H1 (cell line): Measurements from ENCODE around the gene THADA. TPM values are rescaled to one million over a fixed set of nuclear protein-coding genes. Genes with fewer than 3 reads are reported as not detected.

ENCODE experiments used
- CTCF ChIA-PET: fragments of 300-600 bp; sonication (Branson Sonifier 250); formaldehyde crosslinking; loops from one replicate; lab custom pipeline; 2021; ENCODE audit not compliant: partially characterized antibody; lab: Charles Lee
- POLR2A ChIA-PET: fragments of 300-600 bp; sonication (Branson Sonifier 250); formaldehyde crosslinking; loops from one replicate; lab custom pipeline; 2021; ENCODE audit warnings: inconsistent platforms; ENCODE audit not compliant: partially characterized antibody; lab: Charles Lee
- DNase-seq, 2 experiments: peaks; one replicate each; pipeline versions ENCODE4 v3.0.0 to v3.0.0-alpha.2; 2010 to 2022; ENCODE audit warnings: low spot score in 2 of 2, low read depth in 1 of 2, mixed read lengths in 1 of 2
- FAIRE-seq: peaks from 2 replicates; lab custom pipeline; 2011; peaks lifted over from hg19 to GRCh38; lab: Jason Lieb, UNC
- H2AFZ ChIP-seq: 2 replicates; pipeline ENCODE4 v1.8.1; 2012; ENCODE audit warnings: low read length, inconsistent platforms
- H2AK5ac ChIP-seq: 2 replicates; pipeline ENCODE4 v1.6.1; 2013; ENCODE audit warnings: low read depth, low read length
- H2BK120ac ChIP-seq: replicated peaks from 2 replicates; pipeline ENCODE3; 2013; ENCODE audit warnings: low read depth, low read length, inconsistent platforms
- H2BK12ac ChIP-seq: 2 replicates; pipeline ENCODE4 v1.6.1; 2013; ENCODE audit warnings: low read depth, low read length
- H2BK15ac ChIP-seq: 2 replicates; pipeline ENCODE4 v1.6.1; 2013; ENCODE audit warnings: low read length
- H2BK20ac ChIP-seq: 2 replicates; pipeline ENCODE4 v1.6.1; 2013; ENCODE audit warnings: low read length
- H2BK5ac ChIP-seq: 2 replicates; pipeline ENCODE4 v1.6.1; 2013; ENCODE audit warnings: low read depth, low read length
- H3K14ac ChIP-seq: 2 replicates; pipeline ENCODE4 v1.6.1; 2013; ENCODE audit warnings: inconsistent platforms; ENCODE audit not compliant: insufficient read length
- H3K18ac ChIP-seq: 2 replicates; pipeline ENCODE4 v1.6.1; 2013; ENCODE audit warnings: low read length; ENCODE audit errors: extremely low read depth
- H3K23ac ChIP-seq: 2 replicates; pipeline ENCODE4 v1.6.1; 2013; ENCODE audit warnings: inconsistent platforms; ENCODE audit not compliant: insufficient read length
- H3K23me2 ChIP-seq: 2 replicates; pipeline ENCODE4 v1.6.1; 2013; ENCODE audit warnings: low read depth, low read length
- H3K27ac ChIP-seq: 2 replicates; pipeline ENCODE4 v1.6.1; 2011; ENCODE audit warnings: low read depth, low read length, inconsistent platforms
- H3K27me3 ChIP-seq, 4 experiments: replicated peaks in 1 of 4; 1 replicate in 1 of 4; 2 replicates in 3 of 4; pipeline versions ENCODE4 v1.6.1 to v1.8.1; 2011 to 2013; ENCODE audit warnings: low read length in 3 of 4, mild to moderate bottlenecking in 3 of 4, inconsistent platforms in 2 of 4, mixed read lengths in 2 of 4, moderate library complexity in 1 of 4; ENCODE audit not compliant: control insufficient read depth in 3 of 4, insufficient read depth in 3 of 4; ENCODE audit errors: extremely low read depth in 1 of 4
- H3K36me3 ChIP-seq, 4 experiments: 2 replicates each; pipeline versions ENCODE4 v1.6.1 to v1.8.1; 2011 to 2013; ENCODE audit warnings: mild to moderate bottlenecking in 4 of 4, low read length in 3 of 4, moderate library complexity in 2 of 4, control low read depth in 1 of 4, inconsistent platforms in 1 of 4; ENCODE audit not compliant: insufficient read depth in 4 of 4, control insufficient read depth in 2 of 4
- H3K4ac ChIP-seq: replicated peaks from 2 replicates; pipeline ENCODE3; 2013; ENCODE audit warnings: low read length, low read depth, mixed read lengths, inconsistent platforms; ENCODE audit not compliant: insufficient read length
- H3K4me1 ChIP-seq, 4 experiments: replicated peaks in 1 of 4; 1 replicate in 1 of 4; 2 replicates in 3 of 4; pipeline versions ENCODE4 v1.6.1 to v1.8.1; 2011 to 2013; ENCODE audit warnings: low read length in 3 of 4, inconsistent platforms in 2 of 4, mixed read lengths in 1 of 4; ENCODE audit not compliant: insufficient read depth in 4 of 4, control insufficient read depth in 3 of 4
- H3K4me2 ChIP-seq, 2 experiments: 2 replicates each; pipeline versions ENCODE4 v1.6.1 to v1.8.1; 2011 to 2013; ENCODE audit warnings: low read depth in 2 of 2, low read length in 2 of 2, control low read depth in 1 of 2, inconsistent platforms in 1 of 2, mild to moderate bottlenecking in 1 of 2; ENCODE audit not compliant: insufficient read depth in 1 of 2
- H3K4me3 ChIP-seq, 4 experiments: fragments of 200-600, 300-600 bp in 1 of 4; sonication (generic), shearing (Covaris generic), sonication (Bioruptor Twin) in 1 of 4; 2 replicates each; pipeline versions ENCODE4 v1.5.1 to v1.8.1; 2011 to 2016; ENCODE audit warnings: low read length in 4 of 4, low read depth in 3 of 4, control low read depth in 2 of 4, inconsistent platforms in 2 of 4, mild to moderate bottlenecking in 2 of 4, mixed read lengths in 1 of 4, moderate library complexity in 1 of 4; ENCODE audit not compliant: insufficient read depth in 2 of 4; ENCODE audit errors: extremely low read depth in 1 of 4
- H3K56ac ChIP-seq: replicated peaks from 2 replicates; pipeline ENCODE3; 2013; ENCODE audit warnings: low read depth, mild to moderate bottlenecking, mixed read lengths, low read length, inconsistent platforms; ENCODE audit not compliant: insufficient read length
- H3K79me1 ChIP-seq: 2 replicates; pipeline ENCODE4 v1.6.1; 2013; ENCODE audit warnings: low read depth, low read length, control low read depth
- H3K79me2 ChIP-seq, 2 experiments: 2 replicates each; pipeline versions ENCODE4 v1.6.1 to v1.8.1; 2012 to 2013; ENCODE audit warnings: low read length in 2 of 2, mild to moderate bottlenecking in 2 of 2, inconsistent platforms in 1 of 2; ENCODE audit not compliant: insufficient read depth in 2 of 2, control insufficient read depth in 1 of 2
- H3K9ac ChIP-seq, 4 experiments: replicated peaks in 1 of 4; 1 replicate in 1 of 4; 2 replicates in 3 of 4; pipeline versions ENCODE4 v1.6.1 to v1.8.1; 2011 to 2013; ENCODE audit warnings: low read depth in 3 of 4, low read length in 3 of 4, control low read depth in 2 of 4, mild to moderate bottlenecking in 2 of 4, moderate library complexity in 2 of 4, inconsistent platforms in 1 of 4; ENCODE audit errors: extremely low read depth in 1 of 4
- H3K9me3 ChIP-seq, 2 experiments: 2 replicates each; pipeline versions ENCODE4 v1.6.1 to v1.8.1; 2012 to 2013; ENCODE audit warnings: mild to moderate bottlenecking in 2 of 2, moderate library complexity in 2 of 2, control low read depth in 1 of 2, inconsistent platforms in 1 of 2, low read depth in 1 of 2, low read length in 1 of 2, mixed read lengths in 1 of 2; ENCODE audit not compliant: insufficient read depth in 2 of 2
- H4K20me1 ChIP-seq, 2 experiments: replicated peaks in 1 of 2; 2 replicates each; pipeline versions ENCODE3 to v1.8.1; 2011 to 2013; ENCODE audit warnings: inconsistent platforms in 2 of 2, low read length in 2 of 2, mild to moderate bottlenecking in 1 of 2; ENCODE audit not compliant: insufficient read depth in 2 of 2, control insufficient read depth in 1 of 2
- H4K5ac ChIP-seq: 2 replicates; pipeline ENCODE4 v1.6.1; 2013; ENCODE audit warnings: low read length, low read depth, mixed read lengths, inconsistent platforms; ENCODE audit not compliant: insufficient read length
- H4K8ac ChIP-seq: 2 replicates; pipeline ENCODE4 v1.8.0; 2013; ENCODE audit warnings: mild to moderate bottlenecking, moderate library complexity, low read length, inconsistent platforms; ENCODE audit not compliant: insufficient read depth; ENCODE audit errors: extremely low read depth
- H4K91ac ChIP-seq: replicated peaks from 2 replicates; pipeline ENCODE3; 2013; ENCODE audit warnings: low read length, mixed read lengths, inconsistent platforms; ENCODE audit not compliant: insufficient read length
- BRCA1 ChIP-seq: IDR thresholded peaks from 2 replicates; pipeline ENCODE4 v1.6.1; 2012; ENCODE audit warnings: low read depth, low read length, improper control_type of control experiment
- POU5F1 ChIP-seq: IDR thresholded peaks from 2 replicates; pipeline ENCODE4 v1.6.1; 2011; ENCODE audit warnings: low read depth, mild to moderate bottlenecking, low read length, moderate library complexity
- RNF2 ChIP-seq: fragments of 200-900, 300-1000 bp; sonication (generic); IDR thresholded peaks from 2 replicates; pipeline ENCODE4 v1.7.1; 2016; ENCODE audit warnings: borderline replicate concordance, low read depth, mild to moderate bottlenecking, antibody characterized with exemption, low read length; ENCODE audit not compliant: poor library complexity, severe bottlenecking; ENCODE audit errors: missing control alignments
- SIN3A ChIP-seq, 2 experiments: IDR thresholded peaks in 1 of 2; conservative IDR thresholded peaks in 1 of 2; 2 replicates each; pipeline ENCODE4 v1.6.1; 2011 to 2012; ENCODE audit warnings: low read length in 2 of 2, improper control_type of control experiment in 1 of 2, low read depth in 1 of 2, mild to moderate bottlenecking in 1 of 2
- SUZ12 ChIP-seq: fragments of 200-600 bp; sonication (generic); IDR thresholded peaks from 2 replicates; pipeline ENCODE4 v1.6.1; 2012; ENCODE audit warnings: mild to moderate bottlenecking, inconsistent platforms, low read length, moderate library complexity, mixed read lengths
- WGBS, 2 experiments: shearing (Covaris generic) in 1 of 2; methylation state at CpG; one replicate each; pipeline versions ENCODE4 v1.1.6 to v1.1.7; 2013 to 2015; ENCODE audit warnings: low lambda C conversion rate in 2 of 2, mixed read lengths in 2 of 2, inconsistent platforms in 1 of 2, low coverage in 1 of 2, missing lambda C conversion rate in 1 of 2; ENCODE audit not compliant: insufficient replicate concordance in 2 of 2, insufficient coverage in 1 of 2, insufficient read length in 1 of 2; ENCODE audit errors: extremely low coverage in 1 of 2, missing lambda C conversion rate in 1 of 2; 5-methylcytosine and 5-hydroxymethylcytosine counted together
- polyA plus RNA-seq, 7 experiments: library from polyadenylated mRNA; depleted of rRNA in 3 of 7; stranded (reverse) in 5 of 7; unstranded in 2 of 7; fragments of >200 nt in 5 of 7; fragments of 200-250 nt in 2 of 7; gene quantifications; 1 replicate in 5 of 7; 2 replicates in 1 of 7; 4 replicates in 1 of 7; pipeline versions ENCODE4 v1.2.1 to v1.2.3, GENCODE V29; 2011 to 2013; ENCODE audit warnings: missing spikeins in 2 of 7, mixed read lengths in 2 of 7
- total RNA-seq: library from RNA; stranded (reverse); fragmentation: NEBNext Ultra II Directional; extraction: Animal tissue kit (Norgen Biotek cat#: 25700); gene quantifications from 2 replicates; pipeline ENCODE4 v1.2.1, GENCODE V29; 2021

THADA gene
- total and polyA plus RNA-seq, 2 of the 8 experiments (the other 6 are each of a cell fraction or from before 2014, with no cell fraction given) = 22.4 to 26.8 TPM

- no peak overlapping the region for H4K91ac ChIP-seq
- H2AFZ ChIP-seq = no peak overlapping the region
- H3K23ac ChIP-seq = no peak overlapping the region
- no peak overlapping the region for H3K18ac ChIP-seq
- no peak overlapping the region for H3K4me3 ChIP-seq
- no peaks in the 10 kb centered on the region for H3K79me2 ChIP-seq
- no peak overlapping the region for H3K27ac ChIP-seq
- TF ChIP-seq RNF2 = no peak
- no peak for TF ChIP-seq SUZ12
- no peak for TF ChIP-seq SIN3A (conservative IDR thresholded peaks at IDR 0.05 in 1 of 2, IDR thresholded peaks at IDR 0.05 in 1 of 2; ENCODE audit: low read depth in 1 of 2, low read length in 2 of 2)
- TF ChIP-seq POU5F1 = no peak
- TF ChIP-seq BRCA1 = no peak
- H3K23me2 ChIP-seq = no peaks in the 10 kb centered on the region
- H3K9me3 ChIP-seq = peaks cover 15 to 18% of the 10 kb centered on the region in 2 experiments
- 84% methylated on average over 2 of the region's 2 CpGs; no CpG with 5 or more reads in 1 of the 2 experiments for WGBS, 2 experiments
- no peak overlapping the region for H2BK5ac ChIP-seq
- POLR2A ChIA-PET = no interaction called here
- no peak overlapping the region for H3K4ac ChIP-seq
- H2AK5ac ChIP-seq = no peak overlapping the region
- H4K20me1 ChIP-seq = no peaks in the 10 kb centered on the region
- H2BK120ac ChIP-seq = no peak overlapping the region
- FAIRE-seq (no peak), DNase-seq (no peak)
- CTCF ChIA-PET = interaction anchor here (1.8 to 3.2 kb wide), 2 partner anchors 9 to 46 kb away, joined by 8 read pairs; no protein-coding TSS in a partner anchor
- H3K56ac ChIP-seq = no peak overlapping the region
- no peak overlapping the region for H3K9ac ChIP-seq
- no peaks in the 10 kb centered on the region for H3K79me1 ChIP-seq
- no peak overlapping the region for H4K5ac ChIP-seq
- no peak overlapping the region for H2BK20ac ChIP-seq
- peaks cover 0 to 31% (median 12%) of the 10 kb centered on the region in 4 experiments; a peak in 6 of 8 replicates for H3K36me3 ChIP-seq
- no peak overlapping the region for H3K14ac ChIP-seq
- no peaks in the 10 kb centered on the region for H3K4me1 ChIP-seq
- no peaks in the 10 kb centered on the region for H3K27me3 ChIP-seq
- H3K4me2 ChIP-seq = no peak overlapping the region
- no peak overlapping the region for H2BK12ac ChIP-seq
- no peak overlapping the region for H2BK15ac ChIP-seq
- H4K8ac ChIP-seq = no peak overlapping the region
Measured at GRCh38 chr2:43285987-43286386, 309.9 kb downstream of the THADA start.
